Neutrophil (primary cell): Measurements from ENCODE around the gene TBC1D20.
A peak's percentile ranks its signal among the peaks of the same experiment; 100 is the strongest.

Experiments
- H3K27ac ChIP-seq: fragments of 200-600 bp; sonication (generic); 2 replicates; pipeline ENCODE4 v1.5.1; 2016; ENCODE audit warnings: mild to moderate bottlenecking, moderate library complexity
- H3K27me3 ChIP-seq: fragments of 200-600 bp; sonication (generic); 2 replicates; pipeline ENCODE4 v1.6.0; 2016; ENCODE audit warnings: mild to moderate bottlenecking
- H3K36me3 ChIP-seq: fragments of 200-600 bp; sonication (generic); 2 replicates; pipeline ENCODE4 v1.5.1; 2017
- H3K4me1 ChIP-seq, 2 experiments: fragments of 200-600 bp in 1 of 2; sonication (generic) in 1 of 2; 1 replicate in 1 of 2; 2 replicates in 1 of 2; pipeline versions ENCODE4 v1.5.1 to v1.6.1; 2013 to 2016; ENCODE audit warnings: low read depth in 1 of 2, low read length in 1 of 2, mild to moderate bottlenecking in 1 of 2, moderate library complexity in 1 of 2; ENCODE audit not compliant: control insufficient read depth in 1 of 2, insufficient read depth in 1 of 2
- H3K4me3 ChIP-seq, 2 experiments: fragments of 200-600 bp in 1 of 2; sonication (generic) in 1 of 2; 1 replicate in 1 of 2; 2 replicates in 1 of 2; pipeline ENCODE4 v1.5.1; 2013 to 2016; ENCODE audit warnings: low read depth in 1 of 2, low read length in 1 of 2, mild to moderate bottlenecking in 1 of 2, moderate library complexity in 1 of 2
- H3K9me3 ChIP-seq: fragments of 200-600 bp; sonication (generic); 2 replicates; pipeline ENCODE4 v1.5.1; 2016
- TF ChIP-seq, protein P1 (sequence below): fragments of 200-600 bp; sonication (generic); IDR thresholded peaks from 2 replicates; pipeline ENCODE4 v1.5.1; 2016; ENCODE audit warnings: antibody characterized with exemption

TBC1D20 gene

DNA sequence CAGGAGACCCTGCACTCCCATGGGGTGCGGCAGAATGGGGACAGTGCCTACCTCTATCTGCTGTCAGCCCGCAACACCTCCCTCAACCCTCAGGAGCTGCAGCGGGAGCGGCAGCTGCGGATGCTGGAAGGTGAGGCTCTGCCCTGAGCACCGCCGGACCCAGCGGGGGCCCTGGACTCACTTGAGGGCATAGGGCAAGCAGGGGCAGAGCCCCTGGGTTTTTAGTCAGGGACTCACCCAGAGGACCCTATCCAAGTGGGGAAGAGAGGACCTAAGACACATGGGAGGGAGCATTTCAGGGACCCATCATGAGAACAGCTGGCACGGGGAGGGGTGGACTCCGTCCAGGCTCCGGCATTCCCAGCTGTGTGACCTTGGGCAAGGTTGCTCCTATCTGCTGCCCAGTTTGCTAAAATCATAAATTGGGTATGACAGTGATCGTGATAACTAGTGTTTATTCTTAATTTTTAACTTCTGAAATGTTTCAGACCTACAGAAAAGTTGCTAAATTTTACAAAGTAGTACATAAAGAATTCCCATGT is 44.5 kb downstream of the TBC1D20 start:
- Histone ChIP-seq H3K4me1 (peaks cover 7% of the 10 kb centered on the region in 2 experiments), H3K36me3 (peaks cover 61% of the 10 kb centered on the region), H3K4me3 (no peak overlapping the region), H3K27ac (no peak overlapping the region), H3K27me3 (no peaks in the 10 kb centered on the region), H3K9me3 (no peaks in the 10 kb centered on the region)
- TF ChIP-seq, protein P1, sequence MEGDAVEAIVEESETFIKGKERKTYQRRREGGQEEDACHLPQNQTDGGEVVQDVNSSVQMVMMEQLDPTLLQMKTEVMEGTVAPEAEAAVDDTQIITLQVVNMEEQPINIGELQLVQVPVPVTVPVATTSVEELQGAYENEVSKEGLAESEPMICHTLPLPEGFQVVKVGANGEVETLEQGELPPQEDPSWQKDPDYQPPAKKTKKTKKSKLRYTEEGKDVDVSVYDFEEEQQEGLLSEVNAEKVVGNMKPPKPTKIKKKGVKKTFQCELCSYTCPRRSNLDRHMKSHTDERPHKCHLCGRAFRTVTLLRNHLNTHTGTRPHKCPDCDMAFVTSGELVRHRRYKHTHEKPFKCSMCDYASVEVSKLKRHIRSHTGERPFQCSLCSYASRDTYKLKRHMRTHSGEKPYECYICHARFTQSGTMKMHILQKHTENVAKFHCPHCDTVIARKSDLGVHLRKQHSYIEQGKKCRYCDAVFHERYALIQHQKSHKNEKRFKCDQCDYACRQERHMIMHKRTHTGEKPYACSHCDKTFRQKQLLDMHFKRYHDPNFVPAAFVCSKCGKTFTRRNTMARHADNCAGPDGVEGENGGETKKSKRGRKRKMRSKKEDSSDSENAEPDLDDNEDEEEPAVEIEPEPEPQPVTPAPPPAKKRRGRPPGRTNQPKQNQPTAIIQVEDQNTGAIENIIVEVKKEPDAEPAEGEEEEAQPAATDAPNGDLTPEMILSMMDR: no peak

DNA sequence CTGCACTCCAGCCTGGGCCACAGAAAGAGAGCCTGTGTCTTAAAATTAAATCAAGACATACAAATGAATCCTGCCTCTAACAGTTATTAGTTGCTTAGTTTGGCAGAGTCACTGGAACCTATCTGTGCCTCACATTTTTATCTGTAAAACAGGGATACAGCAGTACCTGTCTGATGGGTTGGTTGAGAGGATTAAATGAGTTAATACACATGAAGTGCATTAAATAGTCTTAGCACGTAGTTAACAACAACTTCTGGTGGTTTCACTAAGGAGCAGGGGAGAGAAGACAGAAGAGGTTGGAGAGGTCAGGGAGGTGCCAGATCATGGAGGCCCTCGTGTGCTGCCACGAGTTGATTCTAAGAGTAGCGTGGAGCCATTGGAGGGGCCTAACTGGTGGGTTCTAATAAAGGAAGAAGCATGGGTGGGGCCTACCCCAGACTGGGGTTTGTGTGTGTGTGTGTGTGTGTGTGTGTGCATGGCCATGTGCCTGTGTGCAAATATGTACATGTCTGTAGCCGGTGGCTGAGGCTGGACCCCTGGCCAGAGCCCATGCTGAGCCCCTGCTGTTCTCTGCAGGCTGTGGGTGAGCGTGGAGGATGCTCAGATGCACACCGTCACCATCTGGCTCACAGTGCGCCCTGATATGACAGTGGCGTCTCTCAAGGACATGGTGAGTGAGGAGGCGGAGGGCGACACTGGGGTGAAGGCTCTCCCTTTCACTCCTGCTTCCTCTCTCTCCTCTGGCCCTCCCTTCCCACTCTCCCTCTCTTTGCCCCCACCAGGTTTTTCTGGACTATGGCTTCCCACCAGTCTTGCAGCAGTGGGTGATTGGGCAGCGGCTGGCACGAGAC is 45.2 kb downstream of the TBC1D20 start:
- H3K4me1 ChIP-seq: peaks cover 7% of the 10 kb centered on the region in 2 experiments
- no peak overlapping the region for H3K27ac ChIP-seq
- H3K36me3 ChIP-seq: peaks cover 61% of the 10 kb centered on the region
- no peaks in the 10 kb centered on the region for H3K9me3 ChIP-seq
- TF ChIP-seq, protein P1: no peak
- no peaks in the 10 kb centered on the region for H3K27me3 ChIP-seq
- no peak overlapping the region for H3K4me3 ChIP-seq

DNA sequence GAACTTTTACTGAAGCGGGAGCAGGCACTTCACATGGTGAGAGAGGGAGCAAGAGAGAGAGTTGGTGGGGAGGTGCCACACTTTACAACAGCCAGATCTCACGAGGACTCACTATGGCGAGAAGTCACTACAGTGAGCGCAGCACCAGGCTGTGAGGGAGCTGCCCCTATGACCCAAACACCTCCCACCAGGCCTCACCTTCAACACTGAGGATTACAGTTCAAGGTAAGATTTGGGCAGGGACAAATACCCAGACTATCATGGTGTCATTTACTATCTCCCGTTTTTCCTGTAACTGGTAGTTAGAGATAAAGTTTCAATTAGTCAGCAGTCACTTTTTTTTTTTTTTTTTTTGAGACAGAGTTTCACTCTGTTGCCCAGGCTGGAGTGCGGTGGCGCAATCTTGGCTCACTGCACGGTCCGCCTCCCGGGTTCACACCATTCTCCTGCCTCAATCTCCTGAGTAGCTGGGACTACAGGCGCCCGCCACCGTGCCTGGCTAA is 46.5 kb downstream of the TBC1D20 start:
- peak overlapping the region; percentile 6 for H3K27ac ChIP-seq
- H3K36me3 ChIP-seq: peaks cover 61% of the 10 kb centered on the region
- TF ChIP-seq, protein P1: no peak

DNA sequence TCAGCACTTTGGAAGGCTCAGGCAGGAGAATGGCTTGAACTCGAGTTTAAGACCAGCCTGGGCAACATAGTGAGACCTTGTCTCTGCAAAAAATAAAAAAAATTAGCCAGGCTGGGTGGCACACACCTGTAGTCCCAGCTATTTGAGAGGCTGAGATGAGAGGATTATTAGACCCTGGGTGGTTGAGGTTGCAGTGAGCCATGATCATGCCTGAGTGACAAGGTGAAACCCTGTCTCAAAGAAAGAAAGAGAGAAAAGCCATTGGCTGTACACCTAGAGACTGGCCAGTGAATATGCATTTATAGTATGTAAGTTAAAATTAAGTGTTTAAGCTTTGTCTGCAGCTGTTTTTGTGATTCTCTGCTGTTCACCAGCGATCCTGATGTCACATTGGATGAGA is 48.2 kb downstream of the TBC1D20 start:
- no peak overlapping the region for H3K4me3 ChIP-seq
- peaks cover 57% of the 10 kb centered on the region for H3K36me3 ChIP-seq
- no peak overlapping the region for H3K27ac ChIP-seq
- H3K27me3 ChIP-seq: no peaks in the 10 kb centered on the region
- TF ChIP-seq, protein P1: no peak
- H3K9me3 ChIP-seq: no peaks in the 10 kb centered on the region
- peaks cover 13% of the 10 kb centered on the region in 2 experiments for H3K4me1 ChIP-seq

More for the DNA sequence above, 46.5 kb downstream of the TBC1D20 start:
- H3K27me3 ChIP-seq: no peaks in the 10 kb centered on the region
- H3K9me3 ChIP-seq: no peaks in the 10 kb centered on the region
- no peak overlapping the region for H3K4me3 ChIP-seq
- H3K4me1 ChIP-seq: peaks cover 2 to 4% of the 10 kb centered on the region in 2 experiments

DNA sequence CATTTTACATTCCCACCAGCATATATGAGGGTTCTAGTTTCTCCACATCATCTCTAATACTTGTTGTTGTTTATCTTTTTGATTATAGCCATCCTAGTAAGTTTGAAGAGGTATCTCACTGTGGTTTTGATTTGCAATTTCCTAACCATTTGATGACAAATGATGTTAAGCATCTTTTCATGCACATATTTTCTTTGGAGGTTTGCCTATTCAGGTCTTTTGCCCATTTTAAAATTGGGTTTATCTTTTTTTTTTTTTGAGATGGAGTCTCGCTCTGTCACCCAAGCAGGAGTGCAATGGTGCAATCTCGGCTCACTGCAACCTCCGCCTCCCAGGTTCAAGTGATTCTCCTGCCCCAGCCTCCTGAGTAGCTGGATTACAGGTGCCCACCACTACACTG is 50.3 kb downstream of the TBC1D20 start:
- H3K9me3 ChIP-seq: no peaks in the 10 kb centered on the region
- H3K27me3 ChIP-seq: no peaks in the 10 kb centered on the region
- no peak overlapping the region for H3K27ac ChIP-seq
- TF ChIP-seq, protein P1: no peak
- peaks cover 25 to 27% of the 10 kb centered on the region in 2 experiments for H3K4me1 ChIP-seq
- no peak overlapping the region for H3K4me3 ChIP-seq
- H3K36me3 ChIP-seq: peaks cover 38% of the 10 kb centered on the region
